ENCODE data around the gene ACOT2. TPM values are rescaled to one million over a fixed set of nuclear protein-coding genes. Genes with fewer than 3 reads are reported as not detected.

Gene ACOT2
- total RNA-seq, 1 donor from 2014 or later: 45.7 TPM

GRCh38 chr14:73613419-73613963 is 44.5 kb downstream of the ACOT2 start:
- DNase-seq: no peak

- no peak for DNase-seq
Measured at GRCh38 chr14:73616831-73617230, 47.8 kb downstream of the ACOT2 start.

DNA sequence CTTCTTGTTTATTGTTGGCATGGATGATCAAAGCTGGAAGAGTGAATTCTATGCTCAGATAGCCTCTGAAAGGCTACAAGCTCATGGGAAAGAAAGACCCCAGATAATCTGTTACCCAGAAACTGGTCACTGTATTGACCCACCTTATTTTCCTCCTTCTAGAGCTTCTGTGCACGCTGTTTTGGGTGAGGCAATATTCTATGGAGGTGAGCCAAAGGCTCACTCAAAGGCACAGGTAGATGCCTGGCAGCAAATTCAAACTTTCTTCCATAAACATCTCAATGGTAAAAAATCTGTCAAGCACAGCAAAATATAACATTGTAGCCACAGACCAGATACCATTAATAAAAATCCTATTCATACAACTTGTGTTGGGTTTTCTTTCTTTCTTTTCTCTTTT is 50.5 kb downstream of the ACOT2 start:
- DNase-seq: no peak

- DNase-seq: no peak
Measured at GRCh38 chr14:73620268-73620667, 51.3 kb downstream of the ACOT2 start.

DNA sequence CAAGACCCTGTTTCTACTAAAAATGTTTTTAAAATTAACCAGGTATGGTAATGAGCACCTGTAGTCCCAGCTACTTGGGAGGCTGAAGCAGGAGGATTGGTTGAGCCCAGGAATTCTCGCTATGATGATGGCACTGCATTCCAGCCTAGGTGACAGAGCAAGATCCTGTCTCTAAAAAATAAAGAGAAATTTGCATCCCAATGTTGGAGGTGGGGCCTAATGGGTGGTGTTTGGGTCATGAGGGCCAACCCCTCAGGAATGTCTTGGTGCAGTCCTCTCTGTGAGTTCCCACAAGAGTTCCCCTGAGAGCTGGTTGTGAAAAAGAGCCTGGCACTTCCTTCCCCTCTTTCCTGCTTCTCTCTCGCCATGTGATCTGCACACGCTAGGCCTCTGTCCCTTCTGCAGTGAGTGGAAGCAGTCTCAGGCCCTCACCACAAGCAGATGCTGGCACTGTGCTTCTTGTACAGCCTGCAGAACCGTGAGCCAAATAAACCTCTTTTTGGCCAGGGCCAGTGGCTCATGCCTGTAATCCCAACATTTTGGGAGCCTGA is 54.6 kb downstream of the ACOT2 start:
- DNase-seq: no peak

Other genes starting within 250 kb of the ACOT2 start
- 38.9 TPM for gene NUMB, start 110.7 kb upstream of the ACOT2 start, total RNA-seq
- 11.9 TPM for gene RIOX1, start 78.3 kb upstream of the ACOT2 start, total RNA-seq
- 8.3 TPM for gene ACOT1, start 32.1 kb upstream of the ACOT2 start, total RNA-seq
- gene HEATR4, start 10.3 kb upstream of the ACOT2 start, total RNA-seq: 0.51 TPM
- not detected for gene ACOT4, start 22.7 kb downstream of the ACOT2 start, total RNA-seq
- not detected for gene ACOT6, start 43.3 kb downstream of the ACOT2 start, total RNA-seq
- 7.4 TPM for gene DNAL1, start 75.8 kb downstream of the ACOT2 start, total RNA-seq
- 20.9 TPM for gene PNMA1, start 145.2 kb downstream of the ACOT2 start, total RNA-seq

All from tongue (tissue), 2 donors.